Stromal cell of bone marrow (primary cell): ENCODE results near the gene SVOPL.

Experiments used
- DNase-seq: peaks from one replicate; pipeline ENCODE4 v3.0.0-alpha.2; 2012; ENCODE audit warnings: low read depth

Gene SVOPL

GRCh38 chr7:138603549-138604318 lies 97.4 kb downstream of the SVOPL start:
- DNase-seq = no peak

- DNase-seq = no peak
Measured at GRCh38 chr7:138602451-138602850, 98.7 kb downstream of the SVOPL start.

GRCh38 chr7:138595454-138595853 lies 105.7 kb downstream of the SVOPL start:
- DNase-seq = no peak

- no peak for DNase-seq
Measured at GRCh38 chr7:138590154-138590553, 111.0 kb downstream of the SVOPL start.

- no peak for DNase-seq
Measured at GRCh38 chr7:138588986-138589385, 112.2 kb downstream of the SVOPL start.

GRCh38 chr7:138587485-138587884 lies 113.7 kb downstream of the SVOPL start:
- DNase-seq = no peak

- DNase-seq = no peak
Measured at GRCh38 chr7:138585283-138585993, 115.7 kb downstream of the SVOPL start.

- no peak for DNase-seq
Measured at GRCh38 chr7:138584696-138585095, 116.5 kb downstream of the SVOPL start.

- no peak for DNase-seq
Measured at GRCh38 chr7:138584283-138584682, 116.9 kb downstream of the SVOPL start.

GRCh38 chr7:138581065-138581464 lies 120.1 kb downstream of the SVOPL start:
- no peak for DNase-seq

GRCh38 chr7:138579671-138580070 lies 121.5 kb downstream of the SVOPL start:
- no peak for DNase-seq

- no peak for DNase-seq
Measured at GRCh38 chr7:138579136-138579535, 122.0 kb downstream of the SVOPL start.

GRCh38 chr7:138575897-138576428 lies 125.2 kb downstream of the SVOPL start:
- no peak for DNase-seq

GRCh38 chr7:138573741-138574140 lies 127.4 kb downstream of the SVOPL start:
- no peak for DNase-seq

GRCh38 chr7:138570715-138571114 lies 130.4 kb downstream of the SVOPL start:
- no peak for DNase-seq

GRCh38 chr7:138569418-138569817 lies 131.7 kb downstream of the SVOPL start:
- DNase-seq = no peak

GRCh38 chr7:138568655-138569054 lies 132.5 kb downstream of the SVOPL start:
- DNase-seq = no peak

GRCh38 chr7:138565451-138566114 lies 135.6 kb downstream of the SVOPL start:
- no peak for DNase-seq

GRCh38 chr7:138565071-138565450 lies 136.1 kb downstream of the SVOPL start:
- no peak for DNase-seq

GRCh38 chr7:138564365-138564764 lies 136.8 kb downstream of the SVOPL start:
- DNase-seq = no peak

GRCh38 chr7:138563808-138564207 lies 137.4 kb downstream of the SVOPL start:
- DNase-seq = no peak

GRCh38 chr7:138559448-138559847 lies 141.7 kb downstream of the SVOPL start:
- DNase-seq = no peak
